VCaP (cell line): ENCODE measurements around the gene COL6A2.

Experiments used
- H3K27ac ChIP-seq: fragments of 450-650 bp; 2 replicates; pipeline ENCODE4 v1.5.1; 2017
- CTCF ChIP-seq: fragments of 450-650 bp; conservative IDR thresholded peaks from 2 replicates; pipeline ENCODE4 v1.5.1; 2017; ENCODE audit warnings: mild to moderate bottlenecking, moderate library complexity

COL6A2 gene

GRCh38 chr21:46097336-46098293 is at the start of gene COL6A2:
TSS of gene COL6A2 (plus strand) at chr21:46098112.
- peak; percentile 50 for TF ChIP-seq CTCF
- peak within 1 kb of the TSS; percentile 50; the same call in 1 of the 2 replicates for H3K27ac ChIP-seq

- no peak for TF ChIP-seq CTCF
- H3K27ac ChIP-seq: no peak overlapping the region
These were observed 48.7 kb upstream of the COL6A2 start for GRCh38 chr21:46048926-46049889.

- TF ChIP-seq CTCF: no peak
- no peak overlapping the region for H3K27ac ChIP-seq
These were observed 47.8 kb upstream of the COL6A2 start for GRCh38 chr21:46049890-46050667.

GRCh38 chr21:46050668-46051378 is 47.1 kb upstream of the COL6A2 start:
- TF ChIP-seq CTCF: no peak
- no peak overlapping the region for H3K27ac ChIP-seq

GRCh38 chr21:46051379-46051770 is 46.5 kb upstream of the COL6A2 start:
- TF ChIP-seq CTCF: no peak
- H3K27ac ChIP-seq: no peak overlapping the region

DNA sequence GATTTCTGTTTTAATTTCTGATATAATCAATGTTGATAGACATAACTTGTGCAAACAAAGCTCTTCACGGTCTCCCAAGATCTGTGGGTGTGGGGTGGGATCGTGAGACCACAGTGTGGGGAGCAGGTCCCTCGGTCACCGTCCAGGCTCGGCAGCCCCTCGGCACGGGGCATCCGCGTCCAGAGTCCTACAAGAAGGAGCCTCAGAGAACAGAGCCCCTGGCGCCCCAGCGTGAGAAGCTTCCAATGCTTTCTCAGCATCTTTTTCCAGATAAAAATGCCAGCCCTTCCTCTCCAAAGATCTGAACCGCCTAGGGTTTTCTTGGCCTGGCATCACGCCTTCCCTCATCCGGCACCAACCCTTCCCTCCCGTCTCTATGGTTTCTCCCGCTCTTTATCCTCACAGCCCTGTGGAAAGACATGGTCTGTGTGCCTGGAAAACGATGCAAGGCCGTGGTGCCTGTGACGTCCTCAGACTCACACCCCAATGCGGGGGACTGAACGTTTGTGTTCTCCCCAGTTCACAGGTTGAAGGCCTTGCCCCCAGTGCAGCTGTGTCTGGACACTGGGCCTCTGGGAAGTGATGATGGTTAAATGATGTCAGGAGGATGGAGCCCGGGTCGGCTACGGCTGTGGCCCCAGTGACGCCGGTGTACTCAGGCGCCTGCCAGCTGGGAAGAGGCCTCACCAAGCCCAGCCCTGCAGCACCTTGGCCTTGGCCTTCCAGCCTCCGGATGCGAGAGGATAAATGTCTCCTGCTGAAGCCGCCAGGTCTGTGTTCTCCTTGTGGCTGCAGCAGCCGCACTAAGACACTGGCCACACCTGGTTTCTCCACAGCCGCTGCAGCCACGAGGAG is 45.9 kb upstream of the COL6A2 start:
- H3K27ac ChIP-seq: no peak overlapping the region
- TF ChIP-seq CTCF: no peak
